Astrocyte (in vitro differentiated cells and primary cell): Measurements from ENCODE around the gene SERPINH1. TPM values are rescaled to one million over a fixed set of nuclear protein-coding genes. Genes with fewer than 3 reads are reported as not detected.

Source experiments
- DNase-seq: peaks from one replicate; pipeline ENCODE4 v3.0.0-alpha.2; 2010; ENCODE audit warnings: low read depth
- FAIRE-seq: peaks from 2 replicates; lab custom pipeline; 2011; peaks lifted over from hg19 to GRCh38; lab: Jason Lieb, UNC
- H2AFZ ChIP-seq: 2 replicates; pipeline ENCODE4 v1.6.0; 2012; ENCODE audit warnings: low read depth, low read length, inconsistent platforms
- H3K27ac ChIP-seq: 2 replicates; pipeline ENCODE4 v1.5.1; 2011; ENCODE audit warnings: low read depth, low read length, inconsistent platforms
- H3K27me3 ChIP-seq: 2 replicates; pipeline ENCODE4 v1.6.0; 2011; ENCODE audit warnings: low read length, inconsistent platforms; ENCODE audit not compliant: insufficient read depth
- H3K36me3 ChIP-seq: 2 replicates; pipeline ENCODE4 v1.5.1; 2011; ENCODE audit warnings: low read length, inconsistent platforms; ENCODE audit not compliant: insufficient read depth
- H3K4me1 ChIP-seq: 2 replicates; pipeline ENCODE4 v1.5.1; 2011; ENCODE audit warnings: low read length, inconsistent platforms; ENCODE audit not compliant: insufficient read depth
- H3K4me2 ChIP-seq: 2 replicates; pipeline ENCODE4 v1.6.0; 2012; ENCODE audit warnings: low read length, inconsistent platforms
- H3K4me3 ChIP-seq: 2 replicates; pipeline ENCODE4 v1.5.1; 2011; ENCODE audit warnings: low read depth, mild to moderate bottlenecking, low read length, inconsistent platforms; ENCODE audit not compliant: insufficient read depth
- H3K79me2 ChIP-seq: 2 replicates; pipeline ENCODE4 v1.6.0; 2012; ENCODE audit warnings: mild to moderate bottlenecking, low read length, inconsistent platforms; ENCODE audit not compliant: insufficient read depth
- H3K9ac ChIP-seq: 2 replicates; pipeline ENCODE4 v1.6.0; 2012; ENCODE audit warnings: mild to moderate bottlenecking, low read length, inconsistent platforms
- H3K9me3 ChIP-seq: 2 replicates; pipeline ENCODE4 v1.5.1; 2012; ENCODE audit warnings: low read depth, mild to moderate bottlenecking, low read length, inconsistent platforms; ENCODE audit not compliant: insufficient read depth
- H4K20me1 ChIP-seq: 2 replicates; pipeline ENCODE4 v1.6.0; 2012; ENCODE audit warnings: low read length, inconsistent platforms; ENCODE audit not compliant: insufficient read depth
- H3K27ac Mint-ChIP-seq: one replicate; pipeline ENCODE4 v1.8.0; 2021; ENCODE audit warnings: mild to moderate bottlenecking, mixed read lengths; ENCODE audit not compliant: unreplicated experiment
- H3K27me3 Mint-ChIP-seq: one replicate; pipeline ENCODE4 v1.8.0; 2021; ENCODE audit warnings: low read depth, mixed read lengths; ENCODE audit not compliant: unreplicated experiment
- H3K36me3 Mint-ChIP-seq: one replicate; pipeline ENCODE4 v1.8.0; 2021; ENCODE audit warnings: low read depth, mixed read lengths; ENCODE audit not compliant: unreplicated experiment
- H3K4me1 Mint-ChIP-seq: one replicate; pipeline ENCODE4 v1.8.0; 2021; ENCODE audit warnings: low read depth, mixed read lengths; ENCODE audit not compliant: unreplicated experiment
- H3K4me3 Mint-ChIP-seq: one replicate; pipeline ENCODE4 v1.8.0; 2021; ENCODE audit warnings: mild to moderate bottlenecking, moderate library complexity, mixed read lengths; ENCODE audit not compliant: unreplicated experiment
- H3K9me3 Mint-ChIP-seq: one replicate; pipeline ENCODE4 v1.8.0; 2021; ENCODE audit warnings: mild to moderate bottlenecking, mixed read lengths; ENCODE audit not compliant: unreplicated experiment
- CTCF ChIP-seq: IDR thresholded peaks from 2 replicates; pipeline ENCODE4 v1.5.1; 2011; ENCODE audit warnings: low read depth, mild to moderate bottlenecking, inconsistent platforms, low read length, moderate library complexity; ENCODE audit not compliant: insufficient read depth
- EZH2 ChIP-seq: IDR thresholded peaks from 2 replicates; pipeline ENCODE4 v1.6.1; 2012; ENCODE audit warnings: mild to moderate bottlenecking, low read length, inconsistent platforms; ENCODE audit not compliant: insufficient read depth
- total RNA-seq: library from RNA; stranded (reverse); gene quantifications from 2 replicates; pipeline ENCODE4 v1.2.1, GENCODE V29; 2021

The SERPINH1 gene
- total RNA-seq, 1 donor from 2014 or later = 768 TPM

- Histone ChIP-seq H3K4me1 (peaks cover 10% of the 10 kb centered on the region), H4K20me1 (peaks cover 11% of the 10 kb centered on the region), H2AFZ (no peak overlapping the region), H3K27me3 (no peaks in the 10 kb centered on the region), H3K79me2 (no peaks in the 10 kb centered on the region), H3K27ac (no peak overlapping the region), H3K36me3 (no peaks in the 10 kb centered on the region), H3K9me3 (no peaks in the 10 kb centered on the region), H3K4me2 (no peak overlapping the region), H3K9ac (no peak overlapping the region), H3K4me3 (no peak overlapping the region)
- peaks cover 49% of the 10 kb centered on the region for H3K27me3 Mint-ChIP-seq
- H3K9me3 Mint-ChIP-seq = peaks cover 2% of the 10 kb centered on the region
- FAIRE-seq (no peak), DNase-seq (no peak)
- H3K27ac Mint-ChIP-seq = no peak overlapping the region
- no peaks in the 10 kb centered on the region for H3K4me1 Mint-ChIP-seq
- H3K4me3 Mint-ChIP-seq = peak overlapping the region; percentile 18
- TF ChIP-seq EZH2 = no peak
- no peak for TF ChIP-seq CTCF
- H3K36me3 Mint-ChIP-seq = peaks cover 4% of the 10 kb centered on the region
These were observed 33.9 kb upstream of the SERPINH1 start for GRCh38 chr11:75527938-75528735.

- FAIRE-seq (no peak), DNase-seq (no peak)
- no peak overlapping the region for H2AFZ ChIP-seq
- no peak overlapping the region for H3K4me3 ChIP-seq
- Mint-ChIP-seq H3K36me3 (peaks cover 2% of the 10 kb centered on the region), H3K9me3 (peaks cover 2% of the 10 kb centered on the region), H3K27me3 (peaks cover 32% of the 10 kb centered on the region), H3K4me3 (no peak overlapping the region), H3K27ac (no peak overlapping the region), H3K4me1 (peaks cover 3% of the 10 kb centered on the region)
- H3K79me2 ChIP-seq = no peaks in the 10 kb centered on the region
- H3K9me3 ChIP-seq = no peaks in the 10 kb centered on the region
- no peak overlapping the region for H3K27ac ChIP-seq
- H3K9ac ChIP-seq = no peak overlapping the region
- H3K36me3 ChIP-seq = no peaks in the 10 kb centered on the region
- no peak for TF ChIP-seq CTCF
- TF ChIP-seq EZH2 = no peak
- H3K27me3 ChIP-seq = no peaks in the 10 kb centered on the region
- H3K4me1 ChIP-seq = no peaks in the 10 kb centered on the region
- no peaks in the 10 kb centered on the region for H4K20me1 ChIP-seq
- no peak overlapping the region for H3K4me2 ChIP-seq
These were observed 31.5 kb upstream of the SERPINH1 start for GRCh38 chr11:75530577-75530976.

GRCh38 chr11:75531325-75531724, 30.7 kb upstream of the SERPINH1 start:
- no peak overlapping the region for H3K4me3 ChIP-seq
- Mint-ChIP-seq H3K36me3 (peaks cover 2% of the 10 kb centered on the region), H3K4me1 (peaks cover 3% of the 10 kb centered on the region), H3K9me3 (peaks cover 2% of the 10 kb centered on the region), H3K4me3 (no peak overlapping the region), H3K27me3 (peaks cover 32% of the 10 kb centered on the region), H3K27ac (no peak overlapping the region)
- H3K4me2 ChIP-seq = no peak overlapping the region
- no peak overlapping the region for H3K27ac ChIP-seq
- H4K20me1 ChIP-seq = no peaks in the 10 kb centered on the region
- FAIRE-seq (no peak), DNase-seq (no peak)
- H3K79me2 ChIP-seq = no peaks in the 10 kb centered on the region
- H3K9ac ChIP-seq = no peak overlapping the region
- no peaks in the 10 kb centered on the region for H3K9me3 ChIP-seq
- TF ChIP-seq CTCF = no peak
- no peak for TF ChIP-seq EZH2
- H2AFZ ChIP-seq = no peak overlapping the region
- no peaks in the 10 kb centered on the region for H3K4me1 ChIP-seq
- no peaks in the 10 kb centered on the region for H3K36me3 ChIP-seq
- H3K27me3 ChIP-seq = no peaks in the 10 kb centered on the region
